Bronchial smooth muscle cell (primary cell): ENCODE measurements around the gene DRC3. TPM values are rescaled to one million over a fixed set of nuclear protein-coding genes. Genes with fewer than 3 reads are reported as not detected.

Source experiments
- total RNA-seq: library from RNA; depleted of rRNA; stranded (reverse); fragments of >200 nt; gene quantifications from 2 replicates; pipeline ENCODE4 v1.2.1, GENCODE V29; 2014

The DRC3 gene
- total RNA-seq, result 0.32 and 2.1 TPM in 2 replicates

DNA sequence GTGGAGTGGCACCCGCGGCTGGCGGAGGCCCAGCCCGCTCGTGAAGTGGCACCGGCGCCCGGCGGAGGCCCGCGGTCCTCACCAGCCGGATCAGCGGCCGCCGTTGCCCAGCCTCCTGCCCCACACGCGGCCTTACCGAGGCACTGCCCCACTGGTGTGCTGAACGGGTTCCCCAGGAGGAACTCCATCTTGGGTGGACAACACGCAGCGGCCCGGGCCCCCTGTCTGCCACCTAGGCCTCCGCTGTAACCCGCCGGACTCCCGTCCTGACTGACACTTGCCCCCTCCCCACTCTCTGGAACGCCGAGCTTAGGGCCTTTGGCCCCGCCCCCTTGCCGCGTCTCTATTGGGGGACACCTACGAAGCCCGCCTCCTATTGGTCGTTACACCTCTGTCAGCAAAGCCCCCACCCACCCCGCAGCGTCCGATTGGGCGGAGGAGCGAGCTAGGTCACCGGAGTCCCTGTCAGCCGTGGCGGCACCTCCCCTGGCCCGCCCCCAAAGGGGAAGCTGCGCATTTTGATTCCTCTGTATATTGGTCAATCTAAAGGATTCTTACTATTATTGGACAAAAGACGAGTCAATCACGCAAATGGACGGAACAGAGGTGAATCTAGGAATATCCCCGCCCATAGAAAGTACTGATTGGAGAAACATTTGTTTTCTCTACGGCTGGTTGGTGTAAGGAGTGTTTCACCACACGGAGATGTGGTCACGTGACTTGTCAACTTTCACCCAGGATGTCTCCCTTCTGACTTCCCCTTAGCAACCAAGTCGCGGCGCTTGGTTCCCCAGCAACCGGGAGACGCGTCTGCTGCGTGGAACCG, at the start of gene DRC3, which contains the start of gene TOM1L2:
Gene DRC3 (plus strand): TSS at position 737 of the 826 bp plus-strand sequence. CDS start 4,737 bp downstream, outside the sequence.
Gene TOM1L2 (minus strand): TSS at position 275 of the 826 bp plus-strand sequence. CDS start 87 bp downstream, at position 188.

DNA sequence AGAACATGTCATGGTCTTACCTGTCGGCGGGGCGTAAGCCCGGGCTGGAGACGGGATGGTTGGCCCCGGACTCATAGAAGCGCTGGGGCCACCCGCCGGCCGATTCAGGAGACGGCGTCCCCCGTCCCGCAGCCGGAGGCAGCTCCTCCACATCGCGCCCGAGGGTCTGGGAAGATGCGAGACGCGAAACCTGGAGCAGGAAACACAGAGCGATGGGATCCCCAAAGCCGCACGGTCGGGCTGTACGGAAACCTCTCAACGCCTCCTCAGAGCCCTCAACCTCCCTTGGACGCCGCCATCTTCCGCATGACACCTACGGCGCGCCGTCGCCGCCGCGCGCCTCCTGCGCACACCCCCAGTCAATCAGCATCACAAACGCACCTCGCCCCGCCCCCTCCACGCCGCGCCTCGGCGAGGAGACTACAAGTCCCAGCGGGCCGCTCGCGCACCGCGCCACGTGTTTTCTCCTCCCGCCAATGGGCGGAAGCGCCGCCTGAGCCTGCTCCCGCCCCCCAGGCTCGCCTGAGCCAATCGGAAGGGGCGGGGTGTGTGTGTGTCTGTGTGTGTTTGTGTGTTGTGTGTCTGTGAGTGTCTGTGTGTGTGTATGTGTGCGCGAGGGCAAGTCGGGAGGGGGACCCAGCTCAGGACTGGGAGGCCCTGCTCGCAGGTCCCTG, 66.3 kb downstream of the DRC3 start, which contains the start of the genes ATPAF2 and GID4:
Gene ATPAF2 (minus strand): TSS at position 308 of the 674 bp plus-strand sequence. CDS start 155 bp downstream, at position 153.
Gene GID4 (plus strand): TSS at position 548 of the 674 bp plus-strand sequence. CDS start 57 bp downstream, at position 605.

Other genes starting within 250 kb of the DRC3 start
- gene SREBF1, start 135.9 kb upstream of the DRC3 start, total RNA-seq, result 43.2 and 71.4 TPM in 2 replicates
- gene TOM1L2, start 462 bp upstream of the DRC3 start, total RNA-seq, result 18.0 and 22.0 TPM in 2 replicates
- 17.2 and 19.0 TPM in 2 replicates for gene ATPAF2, start 66.3 kb downstream of the DRC3 start, total RNA-seq
- 5.8 and 6.8 TPM in 2 replicates for gene GID4, start 66.5 kb downstream of the DRC3 start, total RNA-seq
- 26.0 and 36.2 TPM in 2 replicates for gene DRG2, start 115.1 kb downstream of the DRC3 start, total RNA-seq
- gene MYO15A, start 135.9 kb downstream of the DRC3 start, total RNA-seq, result 1.7 and 2.7 TPM in 2 replicates
- gene ALKBH5, start 211.0 kb downstream of the DRC3 start, total RNA-seq, result 67.8 and 73.4 TPM in 2 replicates